GM19193 (cell line): ENCODE results near the gene PDCD2L.

ENCODE experiments used
- POLR2A ChIP-seq: IDR thresholded peaks from 4 replicates; pipeline ENCODE4 v1.6.1; 2011; ENCODE audit not compliant: insufficient read depth, insufficient read length; ENCODE audit errors: extremely low read depth

The PDCD2L gene

DNA sequence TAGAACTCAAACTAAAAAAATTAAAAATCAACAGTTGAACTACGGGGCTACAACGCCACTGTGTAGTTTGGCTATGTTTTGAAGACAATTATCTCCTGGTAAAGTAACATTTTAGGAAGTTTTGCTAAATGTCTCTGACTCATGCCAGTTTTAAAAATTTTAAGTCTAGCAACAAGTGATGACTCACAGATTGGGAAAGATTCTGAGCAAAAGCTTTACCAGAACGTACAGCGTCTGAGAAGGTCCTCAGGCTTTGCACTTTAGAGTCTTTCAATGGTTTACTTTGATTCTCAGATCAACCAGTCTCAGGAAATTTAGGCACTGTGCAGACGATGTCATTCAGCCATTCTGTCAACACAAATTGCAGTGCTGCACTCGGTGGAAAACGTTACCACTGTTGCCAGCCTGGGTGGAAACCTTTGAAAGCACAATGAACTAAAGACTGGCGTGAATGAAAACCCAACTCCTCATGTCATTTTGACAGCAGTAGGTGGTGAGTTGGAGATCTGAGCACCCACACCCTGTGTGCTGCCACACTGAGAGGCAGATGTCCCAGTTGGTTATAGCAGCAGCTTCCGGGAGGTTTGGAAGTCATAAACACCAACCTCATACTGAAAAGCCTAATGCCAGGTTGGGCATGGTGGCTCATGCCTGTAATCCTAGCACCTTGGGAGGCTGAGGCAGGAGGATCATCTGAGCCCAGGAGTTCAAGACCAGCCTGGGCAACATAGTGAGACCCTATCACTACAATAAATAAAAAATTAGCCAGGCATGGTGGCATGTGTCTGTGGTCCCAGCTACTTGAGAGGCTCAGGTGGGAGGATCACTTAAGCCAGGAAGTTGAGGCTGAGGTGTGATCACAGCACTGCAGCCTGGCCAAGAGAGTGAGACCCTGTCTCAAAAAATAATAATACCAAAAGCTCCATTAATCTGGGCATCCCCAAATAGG is 71.1 kb downstream of the PDCD2L start:
- no peak for TF ChIP-seq POLR2A
